KMS-11 (cell line): Measurements from ENCODE around the gene SMURF1.

ENCODE experiments used
- H2AFZ ChIP-seq: fragments of 200-600 bp; sonication (generic); 2 replicates; pipeline ENCODE4 v1.6.1; 2016; ENCODE audit warnings: antibody characterized with exemption, mixed run types, low read depth
- H3K27ac ChIP-seq: fragments of 200-600 bp; sonication (generic); 2 replicates; pipeline ENCODE4 v1.6.1; 2016; ENCODE audit warnings: mild to moderate bottlenecking, mixed run types
- H3K27me3 ChIP-seq: fragments of 200-600 bp; sonication (generic); 2 replicates; pipeline ENCODE4 v1.6.1; 2017; ENCODE audit warnings: mild to moderate bottlenecking, low read depth, mixed run types, moderate library complexity; ENCODE audit not compliant: insufficient read depth
- H3K36me3 ChIP-seq: fragments of 200-600 bp; sonication (generic); 2 replicates; pipeline ENCODE4 v1.6.1; 2017; ENCODE audit warnings: mild to moderate bottlenecking, mixed run types; ENCODE audit not compliant: insufficient read depth
- H3K4me1 ChIP-seq: fragments of 200-600 bp; sonication (generic); 2 replicates; pipeline ENCODE4 v1.6.1; 2016; ENCODE audit warnings: mild to moderate bottlenecking, low read depth, mixed run types; ENCODE audit not compliant: poor library complexity, severe bottlenecking
- H3K4me2 ChIP-seq: fragments of 200-600 bp; sonication (generic); 2 replicates; pipeline ENCODE4 v1.7.0; 2016; ENCODE audit warnings: mild to moderate bottlenecking, mixed run types
- H3K4me3 ChIP-seq: fragments of 200-600 bp; sonication (generic); IDR thresholded peaks from 2 replicates; pipeline ENCODE4 v1.6.1; 2017; ENCODE audit warnings: low read depth, low read length, mixed read lengths; ENCODE audit not compliant: insufficient read depth
- H3K79me2 ChIP-seq: fragments of 200-600 bp; sonication (generic); 2 replicates; pipeline ENCODE4 v1.6.1; 2016; ENCODE audit warnings: low read depth, mixed run types; ENCODE audit not compliant: insufficient read depth
- H3K9ac ChIP-seq: fragments of 200-600 bp; sonication (generic); 2 replicates; pipeline ENCODE4 v1.6.1; 2016; ENCODE audit warnings: mild to moderate bottlenecking, mixed run types
- H4K20me1 ChIP-seq: fragments of 200-600 bp; sonication (generic); 2 replicates; pipeline ENCODE4 v1.6.1; 2016; ENCODE audit warnings: mild to moderate bottlenecking, mixed run types; ENCODE audit not compliant: insufficient read depth
- TF ChIP-seq, protein P1 (sequence below): fragments of 200-600 bp; sonication (generic); conservative IDR thresholded peaks from 2 replicates; pipeline ENCODE4 v1.6.1; 2017; ENCODE audit warnings: low read depth, mild to moderate bottlenecking, antibody characterized with exemption, low read length, moderate library complexity, mixed read lengths

The SMURF1 gene

DNA sequence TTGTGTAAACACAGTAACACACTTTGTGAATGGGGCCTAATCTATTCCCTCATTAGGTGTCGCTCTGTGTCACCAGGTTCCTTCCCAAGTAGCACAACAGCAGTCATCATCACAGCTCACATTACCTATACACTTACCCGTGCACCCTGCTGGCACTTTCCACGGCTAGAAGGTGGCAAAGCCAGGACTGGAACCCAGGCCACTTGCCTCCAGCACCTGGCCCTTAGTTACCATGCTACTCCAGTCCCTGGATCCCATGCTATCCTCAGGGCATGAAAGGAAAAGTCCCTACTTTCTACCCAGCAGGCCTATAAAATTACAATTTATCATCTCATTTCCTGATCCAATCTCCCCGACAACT, 18.4 kb downstream of the SMURF1 start:
- Histone ChIP-seq H3K4me3 (no peak overlapping the region), H3K27me3 (no peaks in the 10 kb centered on the region), H3K9ac (no peak overlapping the region), H3K4me1 (no peaks in the 10 kb centered on the region), H3K4me2 (no peak overlapping the region), H3K79me2 (peaks cover 65% of the 10 kb centered on the region), H2AFZ (no peak overlapping the region), H3K27ac (no peak overlapping the region), H3K36me3 (no peaks in the 10 kb centered on the region), H4K20me1 (peaks cover 9% of the 10 kb centered on the region; the same call in 1 of the 2 replicates)
- TF ChIP-seq, protein P1, sequence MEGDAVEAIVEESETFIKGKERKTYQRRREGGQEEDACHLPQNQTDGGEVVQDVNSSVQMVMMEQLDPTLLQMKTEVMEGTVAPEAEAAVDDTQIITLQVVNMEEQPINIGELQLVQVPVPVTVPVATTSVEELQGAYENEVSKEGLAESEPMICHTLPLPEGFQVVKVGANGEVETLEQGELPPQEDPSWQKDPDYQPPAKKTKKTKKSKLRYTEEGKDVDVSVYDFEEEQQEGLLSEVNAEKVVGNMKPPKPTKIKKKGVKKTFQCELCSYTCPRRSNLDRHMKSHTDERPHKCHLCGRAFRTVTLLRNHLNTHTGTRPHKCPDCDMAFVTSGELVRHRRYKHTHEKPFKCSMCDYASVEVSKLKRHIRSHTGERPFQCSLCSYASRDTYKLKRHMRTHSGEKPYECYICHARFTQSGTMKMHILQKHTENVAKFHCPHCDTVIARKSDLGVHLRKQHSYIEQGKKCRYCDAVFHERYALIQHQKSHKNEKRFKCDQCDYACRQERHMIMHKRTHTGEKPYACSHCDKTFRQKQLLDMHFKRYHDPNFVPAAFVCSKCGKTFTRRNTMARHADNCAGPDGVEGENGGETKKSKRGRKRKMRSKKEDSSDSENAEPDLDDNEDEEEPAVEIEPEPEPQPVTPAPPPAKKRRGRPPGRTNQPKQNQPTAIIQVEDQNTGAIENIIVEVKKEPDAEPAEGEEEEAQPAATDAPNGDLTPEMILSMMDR: no peak

DNA sequence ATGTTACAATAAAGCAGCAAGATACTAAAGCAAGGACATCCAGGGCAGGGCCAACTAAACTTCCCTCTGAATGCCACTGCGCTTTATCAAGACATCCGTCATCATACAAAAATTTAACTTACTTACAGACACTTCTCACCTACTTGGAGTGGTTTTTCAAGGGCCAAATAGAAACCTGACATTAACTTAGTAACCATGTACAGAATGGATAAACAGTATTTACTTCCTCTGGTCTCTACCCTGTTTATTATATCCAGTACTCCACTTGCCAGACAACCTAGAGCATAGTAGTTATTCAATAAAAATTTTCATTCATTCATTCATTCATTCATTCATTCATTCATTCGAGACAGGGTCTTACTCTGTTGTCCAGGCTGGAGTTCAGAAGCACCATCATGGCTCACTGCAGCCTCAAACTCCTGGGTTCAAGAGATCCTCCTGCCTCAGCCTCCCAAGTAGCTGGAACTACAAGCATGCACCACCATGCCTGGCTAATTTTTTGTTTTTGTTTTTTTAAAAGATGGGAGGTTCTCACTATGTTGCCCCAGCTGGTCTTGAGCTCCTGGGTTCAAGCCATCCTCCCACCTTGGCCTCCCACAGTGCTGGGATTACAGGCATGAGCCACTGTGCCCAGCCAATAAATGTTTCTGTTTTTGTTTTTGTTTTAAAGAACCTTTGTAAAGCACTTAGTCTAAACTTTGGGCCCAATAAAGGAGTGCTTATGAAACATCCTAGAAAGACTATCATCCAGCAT, 19.0 kb downstream of the SMURF1 start:
- no peak overlapping the region for H3K4me3 ChIP-seq
- peaks cover 59% of the 10 kb centered on the region for H3K79me2 ChIP-seq
- H3K27me3 ChIP-seq: no peaks in the 10 kb centered on the region
- H3K27ac ChIP-seq: no peak overlapping the region
- H3K4me1 ChIP-seq: no peaks in the 10 kb centered on the region
- TF ChIP-seq, protein P1: no peak
- H3K36me3 ChIP-seq: no peaks in the 10 kb centered on the region
- no peak overlapping the region for H3K9ac ChIP-seq
- no peak overlapping the region for H2AFZ ChIP-seq
- peaks cover 9% of the 10 kb centered on the region; the same call in 1 of the 2 replicates for H4K20me1 ChIP-seq
- no peak overlapping the region for H3K4me2 ChIP-seq

DNA sequence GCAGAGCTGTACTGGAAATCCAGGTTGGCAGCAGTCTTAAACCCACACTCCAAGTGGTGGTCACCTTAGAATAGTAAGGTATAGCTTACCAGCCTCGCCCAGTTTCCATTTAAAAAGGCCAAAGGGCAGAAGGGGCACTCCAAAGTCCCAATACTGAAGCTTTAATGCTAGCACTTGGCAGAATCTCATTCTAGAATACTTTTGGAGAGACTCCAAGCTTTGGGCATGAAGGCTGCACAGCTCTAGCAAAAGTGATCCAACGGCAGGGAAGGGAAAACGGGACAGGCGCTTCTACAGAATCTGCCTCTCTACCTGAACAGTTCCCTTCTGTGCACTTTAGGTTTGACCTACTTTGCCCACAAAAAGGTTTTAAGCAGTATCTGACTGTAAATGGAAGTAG, 19.7 kb downstream of the SMURF1 start:
- Histone ChIP-seq H3K9ac (no peak overlapping the region), H3K79me2 (peaks cover 52% of the 10 kb centered on the region), H3K27ac (no peak overlapping the region), H3K4me3 (no peak overlapping the region), H3K27me3 (no peaks in the 10 kb centered on the region), H2AFZ (no peak overlapping the region), H3K4me2 (no peak overlapping the region), H3K4me1 (no peaks in the 10 kb centered on the region), H4K20me1 (peaks cover 9% of the 10 kb centered on the region; the same call in 1 of the 2 replicates), H3K36me3 (no peaks in the 10 kb centered on the region)
- TF ChIP-seq, protein P1: no peak

DNA sequence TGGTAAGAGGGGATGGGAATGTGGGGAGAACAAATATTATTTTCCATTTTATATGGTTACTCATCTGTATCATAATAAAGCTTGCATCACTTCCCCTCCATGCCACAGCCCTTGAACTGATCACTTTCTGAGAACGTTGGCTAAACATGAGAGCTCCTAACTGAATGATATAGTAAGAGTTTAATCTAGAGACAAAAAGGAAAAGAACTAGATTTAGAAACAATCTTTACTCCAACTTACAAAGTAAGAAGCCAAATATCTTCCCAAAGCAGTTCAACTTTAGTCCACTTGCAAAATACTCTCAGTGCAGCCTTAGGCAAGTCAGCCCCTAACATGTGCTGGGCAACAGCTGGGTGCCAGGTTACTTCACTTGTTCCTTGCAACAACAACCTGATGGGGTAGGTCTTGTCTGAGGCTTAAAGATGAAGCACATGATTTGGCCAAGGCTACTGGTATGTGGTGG, 20.3 kb downstream of the SMURF1 start:
- H3K79me2 ChIP-seq: peaks cover 49% of the 10 kb centered on the region
- H4K20me1 ChIP-seq: peaks cover 9% of the 10 kb centered on the region; the same call in 1 of the 2 replicates
- H2AFZ ChIP-seq: no peak overlapping the region
- H3K36me3 ChIP-seq: no peaks in the 10 kb centered on the region
- H3K4me3 ChIP-seq: no peak overlapping the region
- TF ChIP-seq, protein P1: no peak
- H3K27me3 ChIP-seq: no peaks in the 10 kb centered on the region
- no peak overlapping the region for H3K27ac ChIP-seq
- no peak overlapping the region for H3K9ac ChIP-seq
- no peaks in the 10 kb centered on the region for H3K4me1 ChIP-seq
- H3K4me2 ChIP-seq: no peak overlapping the region
